ENCODE data around the gene TSSC4. TPM values are rescaled to one million over a fixed set of nuclear protein-coding genes. Genes with fewer than 3 reads are reported as not detected.

The TSSC4 gene
- total and polyA plus RNA-seq, 2 of the 13 experiments (the other 11 are each of a cell fraction or from before 2014, with no cell fraction given) = 16.2 to 58.6 TPM

GRCh38 chr11:2383852-2384804 lies 16.4 kb upstream of the TSSC4 start:
- Histone ChIP-seq H2AFZ (ENCODE audit: low read length) (no peak overlapping the region), H3K9me3 (ENCODE audit: low read length) (no peaks in the 10 kb centered on the region), H4K20me1 (ENCODE audit: insufficient read depth, low read length) (no peaks in the 10 kb centered on the region), H3K79me2 (ENCODE audit: insufficient read depth, low read length) (no peaks in the 10 kb centered on the region), H3K4me3 (replicated peaks in 1 of 3; ENCODE audit: insufficient read depth in 1 of 3, low read depth in 2 of 3, low read length in 3 of 3) (no peak overlapping the region), H3K27ac (ENCODE audit: extremely low read length, insufficient read depth, low read length) (no peak overlapping the region), H3K36me3 (replicated peaks in 1 of 2; ENCODE audit: control insufficient read depth in 1 of 2, insufficient read depth in 2 of 2, low read length in 2 of 2) (no peaks in the 10 kb centered on the region), H3K4me1 (ENCODE audit: insufficient read depth, low read length) (no peaks in the 10 kb centered on the region), H3K4me2 (ENCODE audit: low read depth, low read length) (no peak overlapping the region), H3K27me3 (ENCODE audit: control insufficient read depth in 1 of 2, insufficient read depth in 2 of 2, low read length in 2 of 2) (peaks cover 10 to 73% of the 10 kb centered on the region in 2 experiments; a peak in 4 of 5 replicates), H3K9ac (ENCODE audit: insufficient read depth, low read depth, low read length) (no peak overlapping the region)
- TF ChIP-seq ZFP41 (CRISPR knock-in tag; IDR thresholded peaks at IDR 0.05; ENCODE audit: borderline replicate concordance) (no peak), ZNF3 (CRISPR knock-in tag; IDR thresholded peaks at IDR 0.05) (no peak), TBX2 (CRISPR knock-in tag; IDR thresholded peaks at IDR 0.05; ENCODE audit: borderline replicate concordance) (no peak), ZNF547 (CRISPR knock-in tag; IDR thresholded peaks at IDR 0.05) (no peak)
- ATAC-seq (no peak), DNase-seq (ENCODE audit: low spot score) (no peak), FAIRE-seq (no peak)
- no TSS peak for BruUV-seq (replicated peaks)
- intact Hi-C loops (cut with micrococcal nuclease; ENCODE audit: unreplicated experiment) (no loop called here), in situ Hi-C loops (cut with HindIII; ENCODE audit: extremely low pct_ligation_motif_present, low pct_unique_long_range_greater_than_20kb) (no loop called here)
- WGBS (ENCODE audit: low lambda C conversion rate) = 81% methylated on average over 4 of the region's 33 CpGs
- POLR2A ChIA-PET = no interaction called here
- CTCF ChIA-PET (ENCODE audit: low intra/inter-chr PET ratio, low total read pairs) = no interaction called here

DNA sequence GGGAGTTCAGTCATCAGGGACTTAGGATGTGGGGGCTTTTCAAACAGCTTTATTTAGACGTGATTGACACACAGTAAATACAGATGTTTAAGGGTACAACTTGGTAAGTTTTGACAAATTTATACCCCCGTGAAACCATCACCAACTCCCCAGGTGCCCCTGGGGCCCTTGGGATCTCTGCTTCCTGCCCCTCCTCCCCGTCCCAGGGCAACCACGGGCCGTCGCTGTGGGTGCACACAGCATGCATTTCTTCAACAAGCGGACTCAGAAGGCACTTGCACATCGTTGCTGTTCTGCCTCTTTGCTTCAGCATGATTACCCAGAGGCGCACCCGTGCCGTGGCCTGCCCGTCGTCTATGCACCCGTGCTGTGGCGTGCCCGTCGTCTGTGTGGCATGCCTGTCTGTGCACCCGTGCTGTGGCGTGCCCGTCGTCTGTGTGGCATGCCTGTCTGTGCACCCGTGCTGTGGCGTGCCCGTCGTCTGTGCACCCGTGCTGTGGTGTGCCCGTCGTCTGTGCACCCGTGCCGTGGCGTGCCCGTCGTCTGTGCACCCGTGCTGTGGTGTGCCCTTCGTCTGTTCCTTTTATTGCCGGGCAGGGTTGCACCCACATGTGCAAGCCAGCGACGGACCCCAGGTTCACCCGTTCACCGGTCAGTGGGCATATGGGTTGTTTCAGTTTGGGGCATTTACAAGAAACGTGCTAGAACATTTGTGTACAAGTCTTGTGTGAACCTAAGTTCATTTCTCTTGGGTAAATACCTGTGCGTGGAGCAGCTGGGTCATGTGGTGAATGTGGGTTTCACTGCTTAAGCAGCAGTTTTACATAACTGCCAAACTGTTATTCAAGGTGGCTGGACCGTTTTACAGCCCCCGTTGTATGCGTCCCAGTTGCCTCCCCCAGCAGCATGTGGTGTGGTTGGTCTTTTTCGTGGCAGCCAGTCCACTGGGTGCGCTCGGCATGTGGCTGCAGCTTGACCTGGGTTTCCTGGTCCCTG lies 15.1 kb upstream of the TSSC4 start:
- Histone ChIP-seq H3K27me3 (ENCODE audit: control insufficient read depth in 1 of 2, insufficient read depth in 2 of 2, low read length in 2 of 2) (peaks cover 9 to 71% of the 10 kb centered on the region in 2 experiments; a peak in 4 of 5 replicates), H3K27ac (ENCODE audit: extremely low read length, insufficient read depth, low read length) (no peak overlapping the region), H3K9me3 (ENCODE audit: low read length) (no peaks in the 10 kb centered on the region), H2AFZ (ENCODE audit: low read length) (no peak overlapping the region), H3K36me3 (replicated peaks in 1 of 2; ENCODE audit: control insufficient read depth in 1 of 2, insufficient read depth in 2 of 2, low read length in 2 of 2) (no peaks in the 10 kb centered on the region), H3K79me2 (ENCODE audit: insufficient read depth, low read length) (no peaks in the 10 kb centered on the region), H3K4me1 (ENCODE audit: insufficient read depth, low read length) (no peaks in the 10 kb centered on the region), H3K4me2 (ENCODE audit: low read depth, low read length) (no peak overlapping the region), H3K9ac (ENCODE audit: insufficient read depth, low read depth, low read length) (no peak overlapping the region), H4K20me1 (ENCODE audit: insufficient read depth, low read length) (no peaks in the 10 kb centered on the region), H3K4me3 (replicated peaks in 1 of 3; ENCODE audit: insufficient read depth in 1 of 3, low read depth in 2 of 3, low read length in 3 of 3) (no peak overlapping the region)
- 27% methylated on average over 28 of the region's 48 CpGs for WGBS (ENCODE audit: low lambda C conversion rate)
- intact Hi-C loops (cut with micrococcal nuclease; ENCODE audit: unreplicated experiment) (no loop called here), in situ Hi-C loops (cut with HindIII; ENCODE audit: extremely low pct_ligation_motif_present, low pct_unique_long_range_greater_than_20kb) (no loop called here)
- POLR2A ChIA-PET = no interaction called here
- ATAC-seq (no peak), FAIRE-seq (no peak), DNase-seq (ENCODE audit: low spot score) (no peak)
- BruUV-seq (replicated peaks) = no TSS peak
- CTCF ChIA-PET (ENCODE audit: low intra/inter-chr PET ratio, low total read pairs) = no interaction called here
- TF ChIP-seq TAF1 (CRISPR knock-in tag; IDR thresholded peaks at IDR 0.05) = no peak
- TF ChIP-seq ZNF607 (CRISPR knock-in tag; IDR thresholded peaks at IDR 0.05; ENCODE audit: borderline replicate concordance) = no peak
- TF ChIP-seq ZFP36L2 (CRISPR knock-in tag; IDR thresholded peaks at IDR 0.05) = no peak
- TF ChIP-seq ZNF670 (CRISPR knock-in tag; IDR thresholded peaks at IDR 0.05; ENCODE audit: borderline replicate concordance) = no peak
- TF ChIP-seq, protein P1, sequence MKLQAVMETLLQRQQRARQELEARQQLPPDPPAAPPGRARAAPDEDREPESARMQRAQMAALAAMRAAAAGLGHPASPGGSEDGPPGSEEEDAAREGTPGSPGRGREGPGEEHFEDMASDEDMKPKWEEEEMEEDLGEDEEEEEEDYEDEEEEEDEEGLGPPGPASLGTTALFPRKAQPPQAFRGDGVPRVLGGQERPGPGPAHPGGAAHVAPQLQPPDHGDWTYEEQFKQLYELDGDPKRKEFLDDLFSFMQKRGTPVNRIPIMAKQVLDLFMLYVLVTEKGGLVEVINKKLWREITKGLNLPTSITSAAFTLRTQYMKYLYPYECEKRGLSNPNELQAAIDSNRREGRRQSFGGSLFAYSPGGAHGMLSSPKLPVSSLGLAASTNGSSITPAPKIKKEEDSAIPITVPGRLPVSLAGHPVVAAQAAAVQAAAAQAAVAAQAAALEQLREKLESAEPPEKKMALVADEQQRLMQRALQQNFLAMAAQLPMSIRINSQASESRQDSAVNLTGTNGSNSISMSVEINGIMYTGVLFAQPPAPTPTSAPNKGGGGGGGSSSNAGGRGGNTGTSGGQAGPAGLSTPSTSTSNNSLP (IDR thresholded peaks at IDR 0.05; ENCODE audit: low read depth, low read length) = no peak

Measured in HepG2 (cell line).